Fibroblast of peridontal ligament (primary cell): ENCODE results near the gene ABCC5.
A peak's percentile ranks its signal among the peaks of the same experiment; 100 is the strongest.
"Not testable (repeated sequence)": the region's sequence is repeated elsewhere in the genome, so short reads cannot be mapped to it uniquely, and the experiment has no call there.

ENCODE experiments used
- DNase-seq: peaks from one replicate; pipeline ENCODE4 v3.0.0-alpha.2; 2010; ENCODE audit errors: extremely low read depth

Gene ABCC5

GRCh38 chr3:183892610-183893214, 125.0 kb downstream of the ABCC5 start:
- DNase-seq = no peak

- no peak for DNase-seq
Measured at GRCh38 chr3:183885766-183886165, 131.9 kb downstream of the ABCC5 start.

- peak; percentile 86 for DNase-seq
Measured at GRCh38 chr3:183884427-183885296, 133.0 kb downstream of the ABCC5 start, which contains the start of gene PARL. PARL (minus strand) TSS chr3:183884880; CDS start chr3:183884846, 34 bp downstream.

GRCh38 chr3:183884097-183884426, 133.6 kb downstream of the ABCC5 start:
- peak; percentile 7 for DNase-seq

GRCh38 chr3:183883291-183884096, 134.2 kb downstream of the ABCC5 start:
- no peak for DNase-seq

DNA sequence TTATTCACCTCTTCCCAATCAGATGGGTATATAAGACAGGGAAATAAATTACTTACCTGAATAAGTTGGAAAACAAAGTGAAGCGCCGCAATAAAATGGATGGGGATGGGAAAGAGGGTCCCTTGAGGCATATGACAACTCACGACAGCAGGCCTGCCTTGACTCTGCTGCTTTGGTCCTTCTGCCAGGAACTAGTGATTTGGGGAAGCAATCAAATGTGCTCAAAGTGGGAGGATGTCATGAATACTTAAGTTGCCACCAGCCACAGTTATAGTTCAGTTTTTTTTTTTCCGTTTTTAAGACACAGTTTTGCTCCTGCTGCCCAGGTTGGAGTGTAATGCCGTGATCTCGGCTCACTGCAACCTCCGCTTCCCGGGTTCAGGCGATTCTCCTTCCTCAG, 137.6 kb downstream of the ABCC5 start:
- DNase-seq = no peak

DNA sequence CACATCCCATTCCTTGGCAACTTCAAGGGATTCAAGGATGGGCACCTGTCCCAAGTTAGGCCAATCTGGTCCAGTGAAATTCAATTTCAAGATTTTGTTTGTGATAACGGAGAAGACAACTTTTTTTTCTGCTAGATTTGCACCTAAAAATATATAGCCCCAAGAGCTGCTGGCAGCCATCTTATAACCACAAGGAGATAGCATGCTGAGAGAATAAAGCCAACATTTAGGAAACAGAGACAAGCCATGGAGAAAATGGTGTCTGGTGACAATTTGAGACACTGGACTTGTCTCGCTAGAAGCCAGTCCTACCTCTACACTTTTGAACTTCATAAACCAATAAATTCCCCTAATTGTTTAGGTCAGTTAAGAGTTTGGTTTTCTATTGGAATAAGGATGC, 138.4 kb downstream of the ABCC5 start:
- no peak for DNase-seq

- DNase-seq = no peak
Measured at GRCh38 chr3:183878071-183878470, 139.6 kb downstream of the ABCC5 start.

- DNase-seq = not testable (repeated sequence)
Measured at GRCh38 chr3:183877227-183877626, 140.5 kb downstream of the ABCC5 start.

DNA sequence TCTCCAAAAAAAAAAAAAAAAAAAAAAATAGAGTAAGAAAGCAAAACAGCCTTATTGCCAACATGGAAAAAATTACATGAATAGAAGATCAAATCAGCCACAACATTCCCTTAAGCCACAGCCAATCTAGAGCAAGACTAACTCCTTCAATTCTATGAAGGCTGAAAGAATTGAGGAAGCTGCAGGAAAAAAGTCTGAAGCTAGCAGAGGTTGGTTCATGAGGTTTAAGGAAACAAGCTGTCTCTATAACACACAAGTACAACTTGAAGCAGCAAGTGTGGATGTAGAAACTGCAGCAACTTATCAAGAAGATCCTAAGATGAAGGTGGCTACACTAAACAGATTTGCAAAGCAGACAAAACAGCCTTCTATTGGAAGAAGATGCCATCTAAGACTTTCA, 142.3 kb downstream of the ABCC5 start:
- no peak for DNase-seq

GRCh38 chr3:183873914-183874313, 143.8 kb downstream of the ABCC5 start:
- DNase-seq = no peak

- no peak for DNase-seq
Measured at GRCh38 chr3:183871541-183871940, 146.1 kb downstream of the ABCC5 start.

GRCh38 chr3:183870563-183870962, 147.1 kb downstream of the ABCC5 start:
- no peak for DNase-seq
